ENCODE data around the gene MAVS.

The MAVS gene

DNA sequence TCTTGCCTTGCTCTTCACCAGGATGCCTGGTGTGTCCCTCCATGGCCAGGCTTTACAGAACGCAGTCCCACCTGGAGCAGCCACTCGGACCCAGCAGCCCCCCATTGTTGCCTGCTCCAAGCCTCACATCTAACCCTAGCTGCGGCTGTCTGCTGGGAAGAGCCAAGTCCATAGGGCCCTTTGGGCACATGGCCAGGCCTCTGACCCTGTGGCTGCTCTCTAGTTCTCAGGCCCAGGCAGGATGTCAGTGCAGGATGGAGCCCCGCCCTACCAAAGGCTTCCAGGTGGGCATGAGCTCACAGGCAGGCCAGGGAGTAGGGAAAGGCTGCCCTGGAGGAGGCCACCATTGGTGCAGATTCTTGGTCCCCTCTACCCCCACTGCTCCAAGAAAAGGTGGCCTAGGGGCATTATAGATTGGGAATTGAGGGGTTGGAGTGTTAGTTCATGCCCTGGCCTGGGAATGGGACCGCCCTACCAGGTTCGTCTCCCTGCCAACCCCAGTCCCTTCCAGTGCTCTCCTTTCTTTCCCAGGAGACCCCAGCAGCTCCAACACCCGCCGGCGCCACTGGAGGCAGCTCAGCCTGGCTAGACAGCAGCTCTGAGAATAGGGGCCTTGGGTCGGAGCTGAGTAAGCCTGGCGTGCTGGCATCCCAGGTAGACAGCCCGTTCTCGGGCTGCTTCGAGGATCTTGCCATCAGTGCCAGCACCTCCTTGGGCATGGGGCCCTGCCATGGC is 18.7 kb downstream of the MAVS start:
- no peak overlapping the region for H3K9ac ChIP-seq
- H3K4me3 ChIP-seq (IDR thresholded peaks at IDR 0.05; ENCODE audit: insufficient read depth, low read depth, low read length): no peak overlapping the region
- no peaks in the 10 kb centered on the region for H4K20me1 ChIP-seq (ENCODE audit: insufficient read depth)
- no peak overlapping the region for H3K27ac ChIP-seq
- H3K36me3 ChIP-seq (ENCODE audit: insufficient read depth): no peaks in the 10 kb centered on the region
- TF ChIP-seq, protein P1, sequence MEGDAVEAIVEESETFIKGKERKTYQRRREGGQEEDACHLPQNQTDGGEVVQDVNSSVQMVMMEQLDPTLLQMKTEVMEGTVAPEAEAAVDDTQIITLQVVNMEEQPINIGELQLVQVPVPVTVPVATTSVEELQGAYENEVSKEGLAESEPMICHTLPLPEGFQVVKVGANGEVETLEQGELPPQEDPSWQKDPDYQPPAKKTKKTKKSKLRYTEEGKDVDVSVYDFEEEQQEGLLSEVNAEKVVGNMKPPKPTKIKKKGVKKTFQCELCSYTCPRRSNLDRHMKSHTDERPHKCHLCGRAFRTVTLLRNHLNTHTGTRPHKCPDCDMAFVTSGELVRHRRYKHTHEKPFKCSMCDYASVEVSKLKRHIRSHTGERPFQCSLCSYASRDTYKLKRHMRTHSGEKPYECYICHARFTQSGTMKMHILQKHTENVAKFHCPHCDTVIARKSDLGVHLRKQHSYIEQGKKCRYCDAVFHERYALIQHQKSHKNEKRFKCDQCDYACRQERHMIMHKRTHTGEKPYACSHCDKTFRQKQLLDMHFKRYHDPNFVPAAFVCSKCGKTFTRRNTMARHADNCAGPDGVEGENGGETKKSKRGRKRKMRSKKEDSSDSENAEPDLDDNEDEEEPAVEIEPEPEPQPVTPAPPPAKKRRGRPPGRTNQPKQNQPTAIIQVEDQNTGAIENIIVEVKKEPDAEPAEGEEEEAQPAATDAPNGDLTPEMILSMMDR (conservative IDR thresholded peaks at IDR 0.05; ENCODE audit: low read depth, low read length): no peak
- no peak overlapping the region for H3K4me2 ChIP-seq
- no peaks in the 10 kb centered on the region for H3K79me2 ChIP-seq (ENCODE audit: insufficient read depth, low read depth)
- H3K4me1 ChIP-seq (ENCODE audit: low read depth, poor library complexity, severe bottlenecking): no peaks in the 10 kb centered on the region
- H2AFZ ChIP-seq (ENCODE audit: low read depth): no peak overlapping the region
- H3K27me3 ChIP-seq (ENCODE audit: insufficient read depth, low read depth): no peaks in the 10 kb centered on the region

DNA sequence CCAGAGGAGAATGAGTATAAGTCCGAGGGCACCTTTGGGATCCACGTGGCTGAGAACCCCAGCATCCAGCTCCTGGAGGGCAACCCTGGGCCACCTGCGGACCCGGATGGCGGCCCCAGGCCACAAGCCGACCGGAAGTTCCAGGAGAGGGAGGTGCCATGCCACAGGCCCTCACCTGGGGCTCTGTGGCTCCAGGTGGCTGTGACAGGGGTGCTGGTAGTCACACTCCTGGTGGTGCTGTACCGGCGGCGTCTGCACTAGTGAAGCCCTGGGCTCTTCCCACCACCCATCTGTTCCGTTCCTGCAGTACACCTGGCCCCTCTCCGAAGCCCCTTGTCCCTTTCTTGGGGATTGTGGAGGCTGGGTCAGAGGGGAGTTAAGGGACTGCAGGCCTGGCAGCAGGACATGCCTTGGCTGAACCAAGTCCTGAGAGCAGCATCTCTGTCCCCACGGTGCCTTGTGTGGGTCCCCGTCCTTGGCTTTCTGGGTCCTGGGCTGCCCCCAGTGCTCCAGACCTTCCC is 19.3 kb downstream of the MAVS start:
- no peaks in the 10 kb centered on the region for H4K20me1 ChIP-seq (ENCODE audit: insufficient read depth)
- H3K4me1 ChIP-seq (ENCODE audit: low read depth, poor library complexity, severe bottlenecking): no peaks in the 10 kb centered on the region
- no peak overlapping the region for H3K4me3 ChIP-seq (IDR thresholded peaks at IDR 0.05; ENCODE audit: insufficient read depth, low read depth, low read length)
- H3K36me3 ChIP-seq (ENCODE audit: insufficient read depth): no peaks in the 10 kb centered on the region
- no peak overlapping the region for H3K9ac ChIP-seq
- no peak overlapping the region for H2AFZ ChIP-seq (ENCODE audit: low read depth)
- no peak overlapping the region for H3K27ac ChIP-seq
- no peaks in the 10 kb centered on the region for H3K27me3 ChIP-seq (ENCODE audit: insufficient read depth, low read depth)
- H3K4me2 ChIP-seq: no peak overlapping the region
- TF ChIP-seq, protein P1 (conservative IDR thresholded peaks at IDR 0.05; ENCODE audit: low read depth, low read length): no peak
- no peaks in the 10 kb centered on the region for H3K79me2 ChIP-seq (ENCODE audit: insufficient read depth, low read depth)

DNA sequence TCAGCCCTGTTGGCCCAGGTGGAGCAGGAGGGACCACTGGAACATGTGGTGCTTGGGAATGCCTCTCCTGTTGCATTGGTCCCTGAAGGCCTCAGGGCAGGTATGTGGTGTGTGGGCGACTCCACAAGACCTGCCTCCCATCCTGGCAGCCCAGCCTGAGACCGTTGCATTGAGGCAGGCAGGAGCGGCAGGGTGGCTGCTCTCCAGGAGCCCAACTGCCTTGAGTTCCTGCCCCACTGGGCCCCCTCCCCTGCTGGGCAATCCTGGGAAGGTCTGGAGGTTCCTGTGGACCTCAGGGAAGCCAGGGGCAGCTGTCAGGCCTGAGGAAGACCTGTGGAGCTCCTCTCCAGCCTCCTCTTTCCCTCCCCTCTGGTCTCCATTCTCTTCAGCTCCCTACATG is 19.8 kb downstream of the MAVS start:
- H3K79me2 ChIP-seq (ENCODE audit: insufficient read depth, low read depth): no peaks in the 10 kb centered on the region
- no peak overlapping the region for H3K27ac ChIP-seq
- H3K4me3 ChIP-seq (IDR thresholded peaks at IDR 0.05; ENCODE audit: insufficient read depth, low read depth, low read length): no peak overlapping the region
- H3K27me3 ChIP-seq (ENCODE audit: insufficient read depth, low read depth): no peaks in the 10 kb centered on the region
- no peaks in the 10 kb centered on the region for H3K4me1 ChIP-seq (ENCODE audit: low read depth, poor library complexity, severe bottlenecking)
- no peaks in the 10 kb centered on the region for H4K20me1 ChIP-seq (ENCODE audit: insufficient read depth)
- H2AFZ ChIP-seq (ENCODE audit: low read depth): no peak overlapping the region
- no peak overlapping the region for H3K9ac ChIP-seq
- H3K36me3 ChIP-seq (ENCODE audit: insufficient read depth): no peaks in the 10 kb centered on the region
- TF ChIP-seq, protein P1 (conservative IDR thresholded peaks at IDR 0.05; ENCODE audit: low read depth, low read length): no peak
- H3K4me2 ChIP-seq: no peak overlapping the region

DNA sequence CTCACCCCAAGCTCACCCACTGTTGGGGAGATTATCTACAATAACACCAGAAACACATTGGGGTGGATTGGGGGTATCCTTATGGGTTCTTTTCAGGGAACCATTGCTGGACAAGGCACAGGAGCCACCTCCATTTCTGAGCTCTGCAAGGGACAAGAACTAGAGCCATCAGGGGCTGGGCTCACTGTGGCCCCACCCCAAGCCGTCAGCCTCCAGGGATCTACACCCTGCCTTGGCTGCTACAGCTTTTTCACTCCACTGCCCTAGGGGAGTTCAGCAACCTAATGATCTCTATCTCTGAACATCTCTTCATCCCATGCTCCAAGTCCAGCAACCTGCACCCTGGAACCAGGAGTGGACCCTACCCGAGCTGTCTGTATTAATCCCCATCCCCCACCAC is 21.2 kb downstream of the MAVS start:
- no peaks in the 10 kb centered on the region for H4K20me1 ChIP-seq (ENCODE audit: insufficient read depth)
- TF ChIP-seq, protein P1 (conservative IDR thresholded peaks at IDR 0.05; ENCODE audit: low read depth, low read length): no peak
- no peaks in the 10 kb centered on the region for H3K36me3 ChIP-seq (ENCODE audit: insufficient read depth)
- no peaks in the 10 kb centered on the region for H3K4me1 ChIP-seq (ENCODE audit: low read depth, poor library complexity, severe bottlenecking)
- no peak overlapping the region for H3K4me3 ChIP-seq (IDR thresholded peaks at IDR 0.05; ENCODE audit: insufficient read depth, low read depth, low read length)
- no peak overlapping the region for H2AFZ ChIP-seq (ENCODE audit: low read depth)
- no peak overlapping the region for H3K9ac ChIP-seq
- H3K79me2 ChIP-seq (ENCODE audit: insufficient read depth, low read depth): no peaks in the 10 kb centered on the region
- no peak overlapping the region for H3K4me2 ChIP-seq
- H3K27ac ChIP-seq: no peak overlapping the region
- no peaks in the 10 kb centered on the region for H3K27me3 ChIP-seq (ENCODE audit: insufficient read depth, low read depth)

All from KMS-11 (cell line).